HepG2 (cell line): ENCODE data around the gene ZNF488. TPM values are rescaled to one million over a fixed set of nuclear protein-coding genes. Genes with fewer than 3 reads are reported as not detected.

Experiments used
- ATAC-seq: fragments of 200-7000 bp; cut with Tn5 transposase; 3 replicates; pipeline ENCODE4 v1.9.1; 2020; ENCODE audit warnings: mild to moderate bottlenecking, moderate library complexity
- BruUV-seq: library from RNA; stranded (reverse); fragments of 400-500 nt; replicated peaks from 2 replicates; lab custom pipeline; 2021; lab: Mats Ljungman, UMichigan
- CTCF ChIA-PET: fragments of 300-600 bp; formaldehyde crosslinking; extraction: SDS; loops from one replicate; lab custom pipeline; 2021; ENCODE audit warnings: low total read pairs, inconsistent platforms, low intra/inter-chr PET ratio; lab: Yijun Ruan, JAX
- POLR2A ChIA-PET: fragments of 350-600 bp; sonication (Branson Sonifier 250); formaldehyde crosslinking; loops from one replicate; lab custom pipeline; 2020; ENCODE audit warnings: antibody characterized with exemption, inconsistent platforms; lab: Yijun Ruan, JAX
- DNase-seq: peaks from one replicate; pipeline ENCODE4 v3.0.0-alpha.2; 2015; ENCODE audit warnings: low spot score
- FAIRE-seq: peaks from 3 replicates; lab custom pipeline; 2011; peaks lifted over from hg19 to GRCh38; lab: Jason Lieb, UNC
- H2AFZ ChIP-seq: one replicate; pipeline ENCODE4 v1.6.1; 2011; ENCODE audit warnings: low read length, inconsistent platforms
- H3K27ac ChIP-seq: fragments of 300-600 bp; 3 replicates; pipeline ENCODE4 v1.8.0; 2011; ENCODE audit warnings: mixed run types, mild to moderate bottlenecking, mixed read lengths, low read length, inconsistent platforms; ENCODE audit not compliant: insufficient read depth; ENCODE audit errors: extremely low read length
- H3K27me3 ChIP-seq, 2 experiments: fragments of 200-600 bp in 1 of 2; 2 replicates in 1 of 2; 3 replicates in 1 of 2; pipeline versions ENCODE4 v1.6.0 to v1.8.0; 2011; ENCODE audit warnings: low read length in 2 of 2, mild to moderate bottlenecking in 2 of 2, moderate library complexity in 2 of 2, inconsistent platforms in 1 of 2; ENCODE audit not compliant: insufficient read depth in 2 of 2, control insufficient read depth in 1 of 2
- H3K36me3 ChIP-seq, 2 experiments: fragments of 200-600 bp in 1 of 2; replicated peaks in 1 of 2; 2 replicates in 1 of 2; 3 replicates in 1 of 2; pipeline versions ENCODE4 v1.5.1 to v1.8.0; 2011; ENCODE audit warnings: low read length in 2 of 2, inconsistent platforms in 1 of 2; ENCODE audit not compliant: insufficient read depth in 2 of 2, control insufficient read depth in 1 of 2
- H3K4me1 ChIP-seq: 2 replicates; pipeline ENCODE4 v1.5.1; 2012; ENCODE audit warnings: low read length, inconsistent platforms; ENCODE audit not compliant: insufficient read depth
- H3K4me2 ChIP-seq: 2 replicates; pipeline ENCODE4 v1.6.0; 2011; ENCODE audit warnings: low read depth, low read length, inconsistent platforms
- H3K4me3 ChIP-seq, 3 experiments: fragments of 200-600 bp in 1 of 3; sonication (generic), shearing (Covaris generic) in 1 of 3; replicated peaks in 1 of 3; 2 replicates each; pipeline ENCODE4 v1.5.1; 2011 to 2016; ENCODE audit warnings: low read length in 3 of 3, inconsistent platforms in 2 of 3, low read depth in 2 of 3, mild to moderate bottlenecking in 2 of 3, control low read depth in 1 of 3, mixed read lengths in 1 of 3; ENCODE audit not compliant: insufficient read depth in 1 of 3
- H3K79me2 ChIP-seq: one replicate; pipeline ENCODE4 v1.6.1; 2011; ENCODE audit warnings: low read length, inconsistent platforms; ENCODE audit not compliant: insufficient read depth
- H3K9ac ChIP-seq: 2 replicates; pipeline ENCODE4 v1.6.0; 2011; ENCODE audit warnings: mild to moderate bottlenecking, low read depth, low read length, inconsistent platforms; ENCODE audit not compliant: insufficient read depth
- H3K9me3 ChIP-seq: 2 replicates; pipeline ENCODE4 v1.5.1; 2012; ENCODE audit warnings: mild to moderate bottlenecking, low read length
- H4K20me1 ChIP-seq: 2 replicates; pipeline ENCODE4 v1.6.0; 2011; ENCODE audit warnings: inconsistent platforms, mild to moderate bottlenecking, low read length, moderate library complexity; ENCODE audit not compliant: insufficient read depth
- GPN1 ChIP-seq: sonication (generic); formaldehyde crosslinking; IDR thresholded peaks from 2 replicates; pipeline ENCODE4 v1.5.1; 2020; ENCODE audit warnings: missing genetic modification reagents, borderline replicate concordance
- HOXD1 ChIP-seq: sonication (generic); formaldehyde crosslinking; IDR thresholded peaks from 2 replicates; pipeline ENCODE4 v1.5.0; 2020; ENCODE audit warnings: missing genetic modification reagents
- IRF2 ChIP-seq: IDR thresholded peaks from 2 replicates; pipeline ENCODE4 v1.6.1; 2018; ENCODE audit warnings: missing genetic modification reagents, missing compliant biosample characterization
- KLF13 ChIP-seq: sonication (generic); formaldehyde crosslinking; IDR thresholded peaks from 2 replicates; pipeline ENCODE4 v1.4.0; 2020; ENCODE audit warnings: mild to moderate bottlenecking, missing genetic modification reagents
- MXD3 ChIP-seq: IDR thresholded peaks from 2 replicates; pipeline ENCODE4 v1.6.1; 2016; ENCODE audit warnings: mild to moderate bottlenecking, missing biosample characterization, missing genetic modification reagents
- PCBP2 ChIP-seq: fragments of 200-400 bp; formaldehyde crosslinking; optimal IDR thresholded peaks from 2 replicates; pipeline ENCODE3; 2018; ENCODE audit warnings: low read length, low read depth; ENCODE audit not compliant: poor library complexity, severe bottlenecking
- PPARG ChIP-seq: conservative IDR thresholded peaks from 2 replicates; pipeline ENCODE4 v1.6.1; 2016; ENCODE audit warnings: missing biosample characterization, missing genetic modification reagents
- ZBTB33 ChIP-seq: sonication (generic); formaldehyde crosslinking; IDR thresholded peaks from 2 replicates; pipeline ENCODE4 v1.4.0; 2020; ENCODE audit warnings: missing genetic modification reagents
- ZFP41 ChIP-seq: sonication (generic); formaldehyde crosslinking; IDR thresholded peaks from 2 replicates; pipeline ENCODE4 v1.4.0; 2020; ENCODE audit warnings: mild to moderate bottlenecking, missing genetic modification reagents, borderline replicate concordance
- ZFYVE20 ChIP-seq: sonication (generic); formaldehyde crosslinking; IDR thresholded peaks from 2 replicates; pipeline ENCODE4 v1.8.0; 2023; ENCODE audit warnings: low read depth, mild to moderate bottlenecking, moderate library complexity, missing genetic modification reagents, borderline replicate concordance
- ZNF121 ChIP-seq: sonication (generic); formaldehyde crosslinking; IDR thresholded peaks from 2 replicates; pipeline ENCODE4 v1.5.0; 2020; ENCODE audit warnings: mild to moderate bottlenecking, missing genetic modification reagents
- ZNF543 ChIP-seq: sonication (generic); formaldehyde crosslinking; IDR thresholded peaks from 2 replicates; pipeline ENCODE4 v1.4.0; 2020; ENCODE audit warnings: mild to moderate bottlenecking, missing genetic modification reagents
- ZNF552 ChIP-seq: sonication (generic); formaldehyde crosslinking; IDR thresholded peaks from 2 replicates; pipeline ENCODE4 v1.9.0; 2022; ENCODE audit warnings: missing genetic modification reagents, mild to moderate bottlenecking, borderline replicate concordance
- ZNF747 ChIP-seq: sonication (generic); formaldehyde crosslinking; IDR thresholded peaks from 2 replicates; pipeline ENCODE4 v1.8.1; 2023; ENCODE audit warnings: missing genetic modification reagents, mild to moderate bottlenecking, borderline replicate concordance
- ZNF790 ChIP-seq: sonication (generic); formaldehyde crosslinking; IDR thresholded peaks from 2 replicates; pipeline ENCODE4 v1.8.0; 2022; ENCODE audit warnings: missing genetic modification reagents, mild to moderate bottlenecking, borderline replicate concordance
- WGBS: methylation state at CpG from one replicate; pipeline ENCODE4 v1.1.6; 2017; ENCODE audit warnings: low lambda C conversion rate; 5-methylcytosine and 5-hydroxymethylcytosine counted together
- in situ Hi-C: cut with HindIII; loops from 2 replicates; pipeline ENCODE4 v1.10.0; 2017; ENCODE audit warnings: low pct_unique_long_range_greater_than_20kb; ENCODE audit not compliant: extremely low pct_ligation_motif_present
- intact Hi-C: fragments of 100-400 bp; cut with micrococcal nuclease; formaldehyde crosslinking; loops from one replicate; pipeline ENCODE4 v1.10.0; 2022; ENCODE audit not compliant: unreplicated experiment
- polyA plus RNA-seq, 8 experiments: library from polyadenylated mRNA; depleted of rRNA in 3 of 8; stranded (reverse) in 7 of 8; unstranded in 1 of 8; fragments of >200 nt; fragmentation: Illumina TruSeq in 4 of 8; extraction: Trizol in 4 of 8; gene quantifications; 2 replicates each; pipeline versions ENCODE4 v1.2.1 to v1.2.3, GENCODE V29; 2011 to 2016; ENCODE audit warnings: low read depth in 4 of 8, missing spikeins in 1 of 8, mixed read lengths in 1 of 8; ENCODE audit not compliant: insufficient read depth in 1 of 8
- total RNA-seq, 5 experiments: library from RNA; depleted of rRNA; stranded (reverse); fragments of >200 nt; fragmentation: Illumina TruSeq; extraction: Trizol; gene quantifications; 2 replicates each; pipeline ENCODE4 v1.2.3, GENCODE V29; 2016; ENCODE audit warnings: low read depth in 1 of 5

ZNF488 gene
- total and polyA plus RNA-seq, 2 of the 13 experiments (the other 11 are each of a cell fraction or from before 2014, with no cell fraction given), result 0.13 to 0.15 TPM

- Histone ChIP-seq H3K27me3 (peaks cover 0 to 8% of the 10 kb centered on the region in 2 experiments; a peak in 3 of 5 replicates), H3K4me2 (no peak within 1 kb of the TSS), H2AFZ (no peak within 1 kb of the TSS), H3K4me3 (no peak within 1 kb of the TSS), H3K9ac (no peak within 1 kb of the TSS), H4K20me1 (no peaks in the 10 kb centered on the region), H3K27ac (no peak within 1 kb of the TSS), H3K79me2 (no peaks in the 10 kb centered on the region), H3K4me1 (no peaks in the 10 kb centered on the region), H3K9me3 (no peaks in the 10 kb centered on the region), H3K36me3 (no peaks in the 10 kb centered on the region)
- no peak for ATAC-seq
- TF ChIP-seq MXD3 (CRISPR knock-in tag) (no peak), KLF13 (CRISPR knock-in tag) (no peak), HOXD1 (no peak), ZBTB33 (CRISPR knock-in tag) (no peak), ZFP41 (no peak), PCBP2 (no peak), IRF2 (CRISPR knock-in tag) (no peak), ZNF543 (no peak), ZNF747 (no peak), ZNF121 (CRISPR knock-in tag) (no peak), GPN1 (CRISPR knock-in tag) (no peak), ZFYVE20 (CRISPR knock-in tag) (no peak), PPARG (no peak), ZNF552 (no peak), ZNF790 (CRISPR knock-in tag) (no peak)
- FAIRE-seq, result no peak
- intact Hi-C loops (no loop called here), in situ Hi-C loops (no loop called here)
- DNase-seq, result no peak
- WGBS, result 55% methylated on average over 13 of the region's 35 CpGs
- ChIA-PET POLR2A (no interaction called here), CTCF (no interaction called here)
- no TSS peak for BruUV-seq
Measured at GRCh38 chr10:47322300-47323061, 61.6 kb downstream of the ZNF488 start, which contains the start of gene GDF2. TSS of gene GDF2 (plus strand) at chr10:47322454. CDS start at chr10:47322669, 215 bp downstream.
